Psoas muscle (tissue), 8 donors: Measurements from ENCODE around the gene ABCA12. TPM values are rescaled to one million over a fixed set of nuclear protein-coding genes. Genes with fewer than 3 reads are reported as not detected.

ENCODE experiments used
- ATAC-seq, 4 donors: fragments of 200-7000 bp; cut with Tn5 transposase; one replicate each; pipeline ENCODE4 v1.9.1; 2020; ENCODE audit warnings: moderate library complexity in 3 of 4, mild to moderate bottlenecking in 2 of 4
- DNase-seq, 2 donors: peaks; one replicate each; pipeline ENCODE4 v3.0.0-alpha.2; 2020
- H3K27ac ChIP-seq: fragments of 200-600 bp; one replicate; pipeline ENCODE4 v1.8.0; 2022
- H3K27me3 ChIP-seq, 3 donors: fragments of 200-600 bp in 1 of 3; one replicate each; pipeline versions ENCODE4 v1.6.1 to v1.8.0; 2013 to 2022; ENCODE audit warnings: low read length in 2 of 3, mild to moderate bottlenecking in 2 of 3, moderate library complexity in 1 of 3; ENCODE audit not compliant: insufficient read depth in 3 of 3
- H3K36me3 ChIP-seq, 2 donors: fragments of 200-600 bp in 1 of 2; one replicate each; pipeline versions ENCODE4 v1.6.1 to v1.8.0; 2013 to 2022; ENCODE audit warnings: low read depth in 1 of 2, mild to moderate bottlenecking in 1 of 2, moderate library complexity in 1 of 2; ENCODE audit not compliant: insufficient read depth in 1 of 2
- H3K4me1 ChIP-seq: fragments of 200-600 bp; one replicate; pipeline ENCODE4 v1.8.0; 2022
- H3K4me3 ChIP-seq: fragments of 200-600 bp; one replicate; pipeline ENCODE4 v1.8.0; 2022; ENCODE audit warnings: mild to moderate bottlenecking
- H3K9me3 ChIP-seq: fragments of 200-600 bp; one replicate; pipeline ENCODE4 v1.8.0; 2022
- WGBS, 3 donors: extraction: QIAGEN DNeasy Blood & Tissue Kit; methylation state at CpG; one replicate each; pipeline versions ENCODE4 v1.1.6 to v1.1.7; 2013; 5-methylcytosine and 5-hydroxymethylcytosine counted together
- intact Hi-C, 2 donors: fragments of 100-400 bp; cut with DNase I; formaldehyde crosslinking; loops; one replicate each; pipeline versions ENCODE4 v1.11.0 to v1.14.2; 2022
- polyA plus RNA-seq, 3 donors: library from polyadenylated mRNA; stranded (reverse); fragments of 200-250 nt; gene quantifications; one replicate each; pipeline ENCODE4 v1.2.3, GENCODE V29; 2013
- total RNA-seq, 4 donors: library from RNA; stranded (reverse); fragmentation: NEBNext Ultra II Directional in 2 of 4; extraction: Animal tissue kit (Norgen Biotek cat#: 25700) in 2 of 4; gene quantifications; one replicate each; pipeline versions ENCODE4 v1.2.1 to v1.2.4, GENCODE V29; 2021 to 2023
- TF ChIP-seq, protein P1 (sequence below): fragments of 200-600 bp; IDR thresholded peaks from one replicate; pipeline ENCODE4 v1.8.0; 2022; ENCODE audit warnings: antibody characterized with exemption
- donor health status: healthy with polysubstance abuse.
- donor health status: DM: no; HTN: no; CAD: no; lungs with moderate emphysema.
- donor health status: Bipolar disorder and iron deficiency.
- donor health status: healthy.
- donor health status: DM: yes; HTN: yes; CAD: no.
- donor health status: DM: no; HTN: no; CAD: no.
- donor health status: DM: no; HTN: no; CAD: no.
- donor health status: DM: yes; HTN: yes; CAD: no.

The ABCA12 gene
- total and polyA plus RNA-seq, 7 donors = not detected

DNA sequence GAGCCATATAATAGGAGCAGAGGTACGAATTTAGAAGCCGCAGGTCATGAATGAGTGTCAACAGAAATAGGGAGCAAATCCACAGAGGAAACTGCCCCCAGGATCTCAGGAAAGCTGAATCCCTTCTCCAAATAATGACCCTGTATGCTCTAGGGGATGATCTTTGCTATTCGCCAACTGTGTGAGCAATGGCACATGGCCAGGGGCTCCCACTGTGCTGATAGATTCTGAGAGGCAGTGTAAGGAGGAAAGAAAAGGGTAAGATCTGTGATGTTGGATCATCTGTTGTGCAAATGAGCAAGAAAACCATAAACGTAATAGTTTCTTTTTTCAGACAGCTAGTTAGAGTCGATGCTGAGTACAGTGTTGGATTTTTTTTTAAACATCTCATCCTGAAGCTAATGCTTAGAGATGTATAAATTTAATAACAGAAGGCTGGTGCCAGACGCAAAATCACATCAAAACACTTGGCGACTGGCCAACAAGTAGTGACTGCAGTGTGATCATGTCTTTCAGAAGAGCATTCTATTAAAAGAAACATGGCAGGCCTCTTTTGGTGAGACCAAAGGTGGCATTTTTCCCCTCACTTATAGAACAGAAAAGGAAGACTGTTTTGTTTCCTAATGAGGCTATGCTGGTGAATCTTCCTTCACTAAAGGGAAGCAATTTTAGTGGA is 77.4 kb downstream of the ABCA12 start:
- DNase-seq (no peak), ATAC-seq (no peak)
- Histone ChIP-seq H3K4me1 (no peaks in the 10 kb centered on the region), H3K27me3 (no peaks in the 10 kb centered on the region), H3K9me3 (no peaks in the 10 kb centered on the region), H3K36me3 (no peaks in the 10 kb centered on the region), H3K4me3 (no peak overlapping the region), H3K27ac (no peak overlapping the region)
- TF ChIP-seq, protein P1, sequence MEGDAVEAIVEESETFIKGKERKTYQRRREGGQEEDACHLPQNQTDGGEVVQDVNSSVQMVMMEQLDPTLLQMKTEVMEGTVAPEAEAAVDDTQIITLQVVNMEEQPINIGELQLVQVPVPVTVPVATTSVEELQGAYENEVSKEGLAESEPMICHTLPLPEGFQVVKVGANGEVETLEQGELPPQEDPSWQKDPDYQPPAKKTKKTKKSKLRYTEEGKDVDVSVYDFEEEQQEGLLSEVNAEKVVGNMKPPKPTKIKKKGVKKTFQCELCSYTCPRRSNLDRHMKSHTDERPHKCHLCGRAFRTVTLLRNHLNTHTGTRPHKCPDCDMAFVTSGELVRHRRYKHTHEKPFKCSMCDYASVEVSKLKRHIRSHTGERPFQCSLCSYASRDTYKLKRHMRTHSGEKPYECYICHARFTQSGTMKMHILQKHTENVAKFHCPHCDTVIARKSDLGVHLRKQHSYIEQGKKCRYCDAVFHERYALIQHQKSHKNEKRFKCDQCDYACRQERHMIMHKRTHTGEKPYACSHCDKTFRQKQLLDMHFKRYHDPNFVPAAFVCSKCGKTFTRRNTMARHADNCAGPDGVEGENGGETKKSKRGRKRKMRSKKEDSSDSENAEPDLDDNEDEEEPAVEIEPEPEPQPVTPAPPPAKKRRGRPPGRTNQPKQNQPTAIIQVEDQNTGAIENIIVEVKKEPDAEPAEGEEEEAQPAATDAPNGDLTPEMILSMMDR = no peak
- 53 to 60% (median 54%) methylated on average over 7 of the region's 7 CpGs for WGBS, 3 donors
- intact Hi-C loops = no loop called here

DNA sequence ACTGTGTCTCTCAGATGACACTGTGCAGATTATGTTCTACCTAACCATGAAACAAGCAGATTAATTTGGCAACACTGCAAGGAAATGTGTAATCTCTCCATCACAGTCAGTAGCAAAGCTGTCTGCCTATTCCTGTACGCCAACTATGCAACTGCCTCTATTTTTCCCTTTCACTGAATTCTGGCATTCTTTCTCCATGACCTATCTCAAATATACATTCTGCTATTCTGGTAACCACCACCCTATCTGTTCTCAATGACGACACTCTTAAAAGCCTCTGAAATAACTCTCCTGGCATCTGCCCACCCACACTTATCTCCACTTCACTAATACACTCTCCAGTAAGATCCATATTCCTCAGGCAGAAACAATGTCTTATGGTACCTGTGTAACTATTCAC is 78.7 kb downstream of the ABCA12 start:
- H3K27me3 ChIP-seq = no peaks in the 10 kb centered on the region
- intact Hi-C loops = no loop called here
- ATAC-seq = no peak
- H3K9me3 ChIP-seq = no peaks in the 10 kb centered on the region
- no peak for DNase-seq
- H3K36me3 ChIP-seq = no peaks in the 10 kb centered on the region
- no peaks in the 10 kb centered on the region for H3K4me1 ChIP-seq
- TF ChIP-seq, protein P1 = no peak
- WGBS, 3 donors = 34 to 38% (median 36%) methylated on average over 2 of the region's 2 CpGs
- H3K27ac ChIP-seq = no peak overlapping the region
- H3K4me3 ChIP-seq = no peak overlapping the region

DNA sequence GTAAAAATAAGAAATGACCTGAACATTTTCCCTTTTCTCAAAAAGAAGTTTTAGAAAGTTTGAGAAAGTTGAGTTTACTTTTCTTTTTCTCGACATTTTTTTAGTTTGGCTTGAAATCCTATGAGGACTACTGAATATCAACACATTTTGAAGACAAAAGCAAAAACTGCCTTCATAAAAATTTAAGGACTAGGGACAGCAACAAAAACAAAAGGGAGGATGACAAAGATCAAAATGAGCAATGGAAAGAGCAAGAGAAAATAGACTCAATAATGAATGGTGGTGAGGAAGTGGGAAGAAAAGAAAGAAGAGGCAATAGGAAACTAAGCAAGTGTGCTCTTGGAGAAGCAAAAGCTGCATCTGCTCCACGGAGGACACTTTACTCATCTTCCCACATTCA is 82.5 kb downstream of the ABCA12 start:
- Histone ChIP-seq H3K4me3 (no peak overlapping the region), H3K36me3 (no peaks in the 10 kb centered on the region), H3K27ac (no peak overlapping the region), H3K27me3 (no peaks in the 10 kb centered on the region), H3K9me3 (no peaks in the 10 kb centered on the region), H3K4me1 (no peaks in the 10 kb centered on the region)
- no peak for ATAC-seq
- WGBS, 3 donors = 75 to 85% (median 84%) methylated on average over 2 of the region's 2 CpGs
- intact Hi-C loops = no loop called here
- DNase-seq = no peak
- TF ChIP-seq, protein P1 = no peak

DNA sequence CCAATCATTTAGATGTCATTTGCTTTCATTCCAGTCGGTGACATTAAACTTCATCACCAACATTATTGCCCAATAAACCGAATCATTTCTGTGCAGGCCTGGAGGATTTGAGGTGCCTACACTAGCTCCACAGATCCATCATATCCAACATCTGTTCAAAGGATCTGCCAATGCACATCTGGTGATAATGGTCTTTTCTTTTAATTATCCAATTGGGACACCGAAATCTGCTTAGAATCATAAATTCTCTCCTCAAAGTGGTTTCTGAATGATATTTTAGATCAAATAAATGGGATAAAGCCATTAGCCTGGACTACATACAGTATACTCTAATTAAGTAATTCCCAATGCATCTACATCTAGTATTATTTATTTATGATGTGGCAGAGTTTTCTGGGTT is 85.6 kb downstream of the ABCA12 start:
- intact Hi-C loops = no loop called here
- Histone ChIP-seq H3K36me3 (no peaks in the 10 kb centered on the region), H3K27me3 (no peaks in the 10 kb centered on the region), H3K4me1 (no peaks in the 10 kb centered on the region), H3K27ac (no peak overlapping the region), H3K4me3 (no peak overlapping the region), H3K9me3 (no peaks in the 10 kb centered on the region)
- ATAC-seq (no peak), DNase-seq (no peak)
- WGBS, 3 donors = 80 to 84% (median 81%) methylated on average over 3 of the region's 3 CpGs
- TF ChIP-seq, protein P1 = no peak

DNA sequence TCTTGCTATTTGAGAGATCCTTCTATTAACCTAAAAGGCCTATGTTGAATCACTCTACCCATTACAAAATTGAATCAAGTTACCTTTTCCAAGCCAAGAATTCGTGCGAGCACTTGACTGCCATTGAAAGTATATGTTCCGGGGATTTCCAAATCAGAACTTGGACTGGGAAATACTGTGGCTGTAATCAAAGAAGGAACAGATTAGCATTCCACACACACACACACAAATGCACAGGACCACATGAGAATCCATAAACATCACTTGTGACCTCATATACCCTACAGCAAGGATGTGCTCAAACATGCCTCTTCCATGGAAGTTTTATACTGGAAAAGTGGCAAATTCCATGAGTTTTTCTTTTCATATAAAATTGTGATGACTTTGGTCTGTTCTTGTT is 86.0 kb downstream of the ABCA12 start:
- 43 to 48% (median 47%) methylated on average over 3 of the region's 3 CpGs for WGBS, 3 donors
- H3K4me3 ChIP-seq = no peak overlapping the region
- ATAC-seq = no peak
- no peaks in the 10 kb centered on the region for H3K4me1 ChIP-seq
- no peak overlapping the region for H3K27ac ChIP-seq
- no peaks in the 10 kb centered on the region for H3K9me3 ChIP-seq
- DNase-seq = no peak
- intact Hi-C loops = no loop called here
- H3K27me3 ChIP-seq = no peaks in the 10 kb centered on the region
- TF ChIP-seq, protein P1 = no peak
- H3K36me3 ChIP-seq = no peaks in the 10 kb centered on the region
